ENCODE measurements around the gene PDE4D. TPM values are rescaled to one million over a fixed set of nuclear protein-coding genes. Genes with fewer than 3 reads are reported as not detected.

PDE4D gene
- total RNA-seq, 6 experiments from 2014 or later, result 1.6 to 10.3 (median 5.6) TPM

GRCh38 chr5:59593439-59594007 is 300.0 kb downstream of the PDE4D start:
- intact Hi-C loops (cut with DNase I), result no loop called here
- H3K36me3 ChIP-seq, result no peaks in the 10 kb centered on the region
- DNase-seq, result no peak
- H3K27me3 ChIP-seq, result no peaks in the 10 kb centered on the region
- H3K4me1 ChIP-seq, result no peaks in the 10 kb centered on the region
- no peak overlapping the region for H3K4me3 ChIP-seq
- TF ChIP-seq CTCF (IDR thresholded peaks at IDR 0.05), result no peak
- 69% methylated on average over 2 of the region's 2 CpGs for WGBS (ENCODE audit: insufficient coverage, low coverage, low lambda C conversion rate, missing lambda C conversion rate)
- H3K27ac ChIP-seq, result no peak overlapping the region
- H3K9me3 ChIP-seq, result no peaks in the 10 kb centered on the region
- ATAC-seq, result no peak

- DNase-seq (no peak), ATAC-seq (no peak)
- Histone ChIP-seq H3K9me3 (no peaks in the 10 kb centered on the region), H3K4me1 (peaks cover 0 to 6% (median 0%) of the 10 kb centered on the region in 4 donors), H3K27ac (no peak overlapping the region), H3K27me3 (no peaks in the 10 kb centered on the region), H3K36me3 (no peaks in the 10 kb centered on the region), H3K4me3 (no peak overlapping the region)
- no peak for TF ChIP-seq POLR2A (IDR thresholded peaks at IDR 0.05)
- TF ChIP-seq CTCF (IDR thresholded peaks at IDR 0.05), result no peak
- WGBS (ENCODE audit: insufficient coverage, low coverage, low lambda C conversion rate, missing lambda C conversion rate), result 59% methylated on average over 3 of the region's 3 CpGs
- intact Hi-C loops (cut with DNase I), result no loop called here
These were observed 301.4 kb downstream of the PDE4D start for GRCh38 chr5:59592101-59592500.

DNA sequence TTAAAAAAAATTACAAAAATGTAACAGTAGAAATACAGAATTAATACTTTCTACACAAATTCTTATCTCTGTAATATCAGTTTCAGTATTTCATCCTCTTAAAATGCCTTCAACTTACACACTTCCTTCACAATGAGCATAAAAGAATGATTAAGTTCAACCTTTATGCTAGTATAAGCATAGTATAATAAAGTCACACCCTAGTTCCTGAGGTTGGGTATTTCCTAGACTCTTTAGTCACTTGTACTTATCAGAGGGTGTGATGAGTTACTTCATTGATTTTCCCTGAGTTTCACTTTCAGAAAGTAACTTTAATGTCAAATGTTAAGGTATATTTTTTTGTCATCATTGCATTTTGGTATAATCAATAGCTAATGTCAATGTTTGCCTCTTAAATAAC is 302.4 kb downstream of the PDE4D start:
- H3K27ac ChIP-seq, result no peak overlapping the region
- H3K27me3 ChIP-seq, result no peaks in the 10 kb centered on the region
- no peaks in the 10 kb centered on the region for H3K9me3 ChIP-seq
- H3K36me3 ChIP-seq, result no peaks in the 10 kb centered on the region
- intact Hi-C loops (cut with DNase I), result no loop called here
- ATAC-seq (no peak), DNase-seq (no peak)
- H3K4me3 ChIP-seq, result no peak overlapping the region
- TF ChIP-seq POLR2A (IDR thresholded peaks at IDR 0.05) (no peak), CTCF (IDR thresholded peaks at IDR 0.05) (no peak)
- H3K4me1 ChIP-seq, result peaks cover 0 to 6% (median 0%) of the 10 kb centered on the region in 4 donors

DNA sequence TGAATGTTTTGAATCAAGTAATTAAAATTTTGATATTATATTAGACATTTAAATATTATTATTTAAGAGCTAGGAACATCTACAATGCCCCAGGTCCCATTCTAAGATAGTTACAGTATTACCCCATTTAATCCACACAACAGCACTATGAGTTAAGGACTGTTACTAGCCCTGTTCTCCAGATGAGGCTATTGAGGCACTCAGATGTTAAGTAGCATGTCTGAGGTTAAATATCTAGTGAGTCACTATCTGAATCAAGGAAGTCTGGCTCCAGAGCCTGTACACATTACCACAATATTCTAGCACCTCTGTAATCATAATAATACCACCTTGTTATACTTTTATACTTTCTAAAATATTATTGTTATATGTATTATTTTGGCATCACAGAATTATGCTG is 304.6 kb downstream of the PDE4D start:
- no peak overlapping the region for H3K27ac ChIP-seq
- H3K27me3 ChIP-seq, result no peaks in the 10 kb centered on the region
- TF ChIP-seq CTCF (IDR thresholded peaks at IDR 0.05) (no peak), POLR2A (IDR thresholded peaks at IDR 0.05) (no peak)
- no peak for ATAC-seq
- H3K4me3 ChIP-seq, result no peak overlapping the region
- peaks cover 0 to 6% (median 0%) of the 10 kb centered on the region in 4 donors for H3K4me1 ChIP-seq
- no peak for DNase-seq
- intact Hi-C loops (cut with DNase I), result no loop called here
- H3K36me3 ChIP-seq, result no peaks in the 10 kb centered on the region
- no peaks in the 10 kb centered on the region for H3K9me3 ChIP-seq

Data from right lobe of liver (tissue), 6 donors.